Measurements from ENCODE around the gene ENTHD1. TPM values are rescaled to one million over a fixed set of nuclear protein-coding genes. Genes with fewer than 3 reads are reported as not detected.
"Not testable (repeated sequence)": the region's sequence is repeated elsewhere in the genome, so short reads cannot be mapped to it uniquely, and the experiment has no call there.

The ENTHD1 gene
- total RNA-seq, 1 experiment from 2014 or later: not detected

DNA sequence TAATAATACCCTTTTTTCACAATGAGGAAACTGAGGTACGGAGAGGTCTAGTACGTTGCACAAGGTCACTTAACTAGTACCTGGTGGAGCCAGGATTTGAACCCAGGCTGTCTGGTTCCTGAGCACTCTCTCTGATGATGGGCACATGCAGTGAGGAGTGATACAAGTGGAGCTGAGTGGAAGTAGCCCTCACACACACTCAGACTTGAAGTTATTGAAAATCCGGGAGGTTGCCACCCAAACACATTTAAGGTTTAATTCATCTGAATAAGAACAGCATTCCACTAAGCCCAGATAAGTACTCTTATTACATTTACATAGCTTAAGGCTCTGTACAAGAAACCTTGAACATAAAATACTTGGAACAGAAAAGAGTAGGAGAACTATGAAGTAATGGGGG is 12.1 kb upstream of the ENTHD1 start:
- in situ Hi-C loops (cut with HindIII; ENCODE audit: low sequenced_read_pairs): no loop called here
- DNase-seq (ENCODE audit: low spot score): no peak

DNA sequence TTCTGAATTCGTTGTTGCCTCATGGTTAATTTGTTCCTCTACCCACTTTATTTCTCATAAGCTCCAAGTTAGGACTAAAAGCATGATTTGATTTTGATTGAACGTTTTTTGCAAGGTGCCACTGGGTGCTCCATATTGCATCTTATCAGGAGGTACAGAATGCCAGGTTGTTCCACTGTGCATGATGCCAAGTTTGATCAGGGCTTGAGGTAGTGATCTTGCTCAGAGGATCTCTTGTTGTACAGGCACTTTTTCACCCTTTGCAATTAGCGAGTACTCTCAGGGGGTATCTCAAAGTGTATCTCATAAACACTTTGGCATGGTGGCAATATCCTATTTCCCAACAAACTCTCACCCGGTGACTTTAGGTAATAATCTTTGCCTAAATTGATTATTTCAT is 11.3 kb upstream of the ENTHD1 start:
- DNase-seq (ENCODE audit: low spot score): no peak
- in situ Hi-C loops (cut with HindIII; ENCODE audit: low sequenced_read_pairs): no loop called here

DNA sequence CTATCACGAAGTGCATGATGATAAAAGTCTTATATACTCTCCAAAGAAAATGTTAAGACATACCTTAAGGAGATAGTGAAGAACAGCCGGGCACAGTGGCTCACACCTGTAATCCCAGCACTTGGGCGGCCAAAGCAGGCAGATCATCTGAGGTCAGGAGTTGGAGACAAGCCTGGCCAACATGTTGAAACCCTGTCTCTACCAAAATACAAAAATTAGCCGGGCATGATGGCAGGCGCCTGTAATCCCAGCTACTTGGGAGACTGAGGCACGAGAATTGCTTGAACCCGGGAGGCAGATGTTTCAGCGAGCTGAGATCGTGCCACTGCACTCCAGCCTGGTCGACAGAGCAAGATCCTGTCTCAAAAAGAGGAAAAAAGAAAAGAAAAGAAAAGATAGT is 10.5 kb upstream of the ENTHD1 start:
- DNase-seq (ENCODE audit: low spot score); in situ Hi-C loops (cut with HindIII; ENCODE audit: low sequenced_read_pairs): not testable (repeated sequence)

DNA sequence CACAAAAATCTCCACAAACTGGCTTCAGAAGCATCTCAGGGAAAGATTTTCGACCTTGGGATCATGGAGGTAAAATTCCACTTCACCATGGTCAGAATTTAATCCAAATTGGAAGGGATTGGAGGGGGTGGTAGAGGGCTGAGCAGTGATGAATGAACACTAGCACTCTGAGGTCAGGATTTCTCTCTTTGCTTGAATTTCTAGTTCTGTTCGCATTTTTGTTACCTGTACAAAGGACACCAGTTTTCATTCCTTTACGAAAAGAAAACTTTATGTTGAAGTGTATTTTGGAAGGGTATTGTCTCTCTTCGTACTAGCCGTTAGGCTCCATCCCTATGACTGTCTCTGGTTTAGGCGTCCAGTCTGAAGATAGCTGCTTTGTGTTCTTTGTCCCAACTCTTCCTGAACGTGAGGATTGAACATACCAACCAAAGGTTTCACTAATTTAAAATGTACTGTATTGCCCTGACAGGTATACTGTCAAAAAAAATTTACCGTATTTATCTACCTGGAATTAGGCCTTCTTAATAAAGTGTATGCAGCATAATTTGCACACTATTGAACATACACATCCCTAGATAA is 8.1 kb upstream of the ENTHD1 start:
- in situ Hi-C loops (cut with HindIII; ENCODE audit: low sequenced_read_pairs): no loop called here
- no peak for DNase-seq (ENCODE audit: low spot score)

DNA sequence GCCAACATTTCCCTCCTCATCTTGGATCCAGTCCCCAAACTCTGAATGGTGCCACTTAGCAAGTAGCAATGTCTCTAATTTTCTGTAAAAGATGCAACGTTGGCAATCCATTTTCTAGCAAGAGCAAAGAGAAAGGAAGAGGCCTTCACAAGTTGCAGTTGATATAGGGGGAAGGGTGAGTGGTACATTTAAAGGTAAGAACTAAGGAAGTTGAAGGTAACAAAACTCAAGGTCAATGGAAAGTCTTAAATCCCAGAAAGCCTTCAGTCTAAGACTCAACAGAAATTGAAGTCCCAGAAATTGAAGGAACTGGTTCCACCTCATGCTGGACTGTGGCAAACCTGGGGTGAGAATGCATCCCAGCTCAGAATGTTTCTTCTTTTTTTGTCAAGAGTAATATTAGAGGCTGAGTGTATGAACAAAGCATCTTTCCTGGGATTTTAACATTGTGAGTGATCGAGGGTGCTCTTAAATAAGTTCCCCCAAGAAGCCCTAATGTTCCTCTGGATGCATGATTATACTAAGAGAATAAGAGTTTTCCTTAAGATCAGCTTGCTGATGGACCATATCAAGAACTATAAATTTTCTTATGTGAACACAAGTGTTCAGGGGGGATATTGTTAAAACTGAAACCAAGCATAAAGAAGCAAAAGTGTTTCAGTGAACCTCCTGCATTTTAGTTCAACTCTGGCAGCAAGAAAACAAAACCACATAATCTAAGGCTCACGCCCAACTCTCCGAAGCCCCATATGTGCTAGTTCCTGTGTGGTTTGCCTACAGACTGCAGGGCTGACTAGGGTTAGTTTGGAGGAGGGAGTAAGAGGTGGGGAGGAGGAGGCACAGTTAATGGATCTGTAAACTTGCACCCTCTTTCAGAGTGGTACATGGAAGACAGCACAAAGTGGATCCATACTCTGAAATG is 7.0 kb upstream of the ENTHD1 start, which contains the start of gene GRAP2:
TSS of gene GRAP2 (plus strand) at position 779 of the 922 bp plus-strand sequence. CDS start 46,023 bp downstream, outside the sequence.
- DNase-seq (ENCODE audit: low spot score): no peak
- in situ Hi-C loops (cut with HindIII; ENCODE audit: low sequenced_read_pairs): no loop called here

DNA sequence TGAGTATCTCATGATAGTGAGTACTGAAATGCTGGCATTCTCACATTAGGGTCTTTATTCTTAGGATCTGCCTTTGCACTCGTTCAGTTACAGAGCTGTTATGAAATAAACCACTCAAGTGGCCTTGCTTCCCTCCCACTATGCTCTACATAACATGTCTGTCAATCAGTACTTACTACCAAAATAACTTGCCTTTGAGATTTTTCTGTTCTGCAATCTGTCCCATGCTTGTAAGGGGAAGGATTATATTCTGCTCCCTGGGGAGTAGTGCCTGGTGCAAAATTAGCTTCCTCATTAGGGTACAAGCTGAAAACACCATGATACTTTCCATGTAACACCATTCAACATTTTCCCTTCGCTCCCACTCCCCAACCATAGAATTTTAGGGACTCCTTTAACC is 5.4 kb upstream of the ENTHD1 start:
- in situ Hi-C loops (cut with HindIII; ENCODE audit: low sequenced_read_pairs): no loop called here
- DNase-seq (ENCODE audit: low spot score): peak; percentile 56

DNA sequence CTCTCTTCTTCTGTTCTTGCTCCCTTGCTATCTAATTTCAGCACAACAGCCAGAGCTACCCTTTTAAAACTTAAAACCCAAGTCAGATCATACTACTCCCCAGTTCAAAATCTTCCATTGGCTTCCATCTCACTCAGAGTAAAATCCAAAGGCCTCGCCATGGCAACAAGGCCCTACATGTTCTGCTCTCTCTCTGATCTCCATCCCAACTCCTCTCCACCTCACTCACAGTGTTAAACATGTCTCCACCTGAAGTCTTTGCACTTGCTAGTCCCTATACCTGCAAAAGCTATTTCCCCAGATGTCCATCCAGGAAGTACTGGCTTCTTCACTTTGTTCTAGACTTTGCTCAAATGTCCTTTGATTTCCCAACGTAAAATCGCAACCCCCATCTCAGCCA is 4.3 kb upstream of the ENTHD1 start:
- in situ Hi-C loops (cut with HindIII; ENCODE audit: low sequenced_read_pairs): no loop called here
- peak; percentile 16 for DNase-seq (ENCODE audit: low spot score)

DNA sequence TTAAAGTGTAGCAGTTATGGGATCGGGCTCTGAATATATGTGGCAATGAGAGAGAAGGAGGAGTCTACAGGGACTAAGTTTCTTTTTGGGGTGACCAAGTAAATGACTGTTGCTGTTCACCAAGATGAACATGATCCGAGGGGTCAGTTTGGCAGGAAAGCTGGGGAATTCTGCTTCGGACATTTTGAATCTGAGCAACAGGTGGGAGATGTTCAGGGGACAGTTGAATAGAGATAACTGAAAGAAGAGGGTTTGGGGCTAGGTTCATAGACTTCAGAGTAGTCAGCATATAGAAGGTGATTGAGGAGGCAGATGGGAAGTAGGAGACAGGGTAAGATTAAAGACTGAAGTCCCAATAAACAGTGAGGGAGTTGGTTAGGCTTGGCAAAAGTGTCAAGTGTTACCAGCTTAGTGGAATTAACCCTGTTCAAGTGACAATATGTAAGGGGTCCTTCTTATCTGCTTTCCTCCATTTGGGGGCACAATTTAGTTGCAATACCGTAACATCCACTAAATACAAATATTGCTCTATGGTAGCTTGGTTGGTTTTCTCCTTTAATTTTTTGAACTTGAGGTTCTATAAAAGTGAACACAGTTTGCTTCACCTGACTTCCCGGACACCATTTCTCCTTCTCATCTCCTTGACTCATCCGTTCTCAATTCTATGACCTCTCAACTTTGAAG is 2.9 kb upstream of the ENTHD1 start:
- no peak for DNase-seq (ENCODE audit: low spot score)
- in situ Hi-C loops (cut with HindIII; ENCODE audit: low sequenced_read_pairs): no loop called here

DNA sequence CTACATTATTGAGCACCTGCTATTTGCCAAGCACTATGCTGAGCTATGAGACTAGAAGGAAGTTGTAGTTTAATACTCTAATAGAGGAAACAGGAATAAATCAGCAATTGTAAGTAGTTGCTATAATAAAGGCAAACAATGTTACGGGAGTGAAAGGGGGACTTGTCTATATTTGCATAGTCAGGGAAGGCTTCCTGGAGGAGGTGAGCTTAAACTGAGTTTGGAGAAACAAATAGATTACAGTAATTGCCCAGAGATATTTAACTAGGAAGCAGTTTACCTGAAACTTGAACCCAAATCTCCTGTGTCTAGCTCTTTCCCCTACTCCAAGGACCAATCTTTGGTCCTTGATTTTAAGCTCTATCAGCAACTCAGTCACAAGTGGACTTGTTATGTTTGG is 2.1 kb upstream of the ENTHD1 start:
- in situ Hi-C loops (cut with HindIII; ENCODE audit: low sequenced_read_pairs): no loop called here
- DNase-seq (ENCODE audit: low spot score): no peak

DNA sequence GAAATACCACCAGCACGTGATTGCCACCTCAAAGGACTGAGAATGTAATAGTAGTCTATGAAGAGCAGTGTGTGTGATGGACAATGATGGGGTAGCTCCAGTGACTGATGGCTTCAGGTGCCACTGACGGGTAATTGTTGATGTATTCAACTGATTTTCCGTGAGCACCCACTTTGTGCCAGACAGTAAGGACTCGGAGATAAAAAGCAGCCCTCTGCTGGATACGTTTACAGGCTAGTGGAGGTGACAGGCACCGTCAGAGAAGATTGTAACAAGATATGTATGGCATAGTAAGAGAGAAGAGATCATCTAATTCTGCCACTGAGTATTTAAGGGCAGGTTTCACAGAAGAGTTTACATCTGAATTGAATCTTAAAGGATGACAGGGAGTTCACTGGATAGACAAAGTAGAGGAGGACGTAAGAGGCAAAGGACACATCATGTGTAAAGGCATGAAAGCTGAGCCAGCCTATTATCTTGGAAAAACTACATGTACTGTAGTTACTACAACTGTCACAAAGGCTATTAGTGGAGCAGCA is 1.1 kb upstream of the ENTHD1 start:
- DNase-seq (ENCODE audit: low spot score): no peak
- in situ Hi-C loops (cut with HindIII; ENCODE audit: low sequenced_read_pairs): no loop called here

DNA sequence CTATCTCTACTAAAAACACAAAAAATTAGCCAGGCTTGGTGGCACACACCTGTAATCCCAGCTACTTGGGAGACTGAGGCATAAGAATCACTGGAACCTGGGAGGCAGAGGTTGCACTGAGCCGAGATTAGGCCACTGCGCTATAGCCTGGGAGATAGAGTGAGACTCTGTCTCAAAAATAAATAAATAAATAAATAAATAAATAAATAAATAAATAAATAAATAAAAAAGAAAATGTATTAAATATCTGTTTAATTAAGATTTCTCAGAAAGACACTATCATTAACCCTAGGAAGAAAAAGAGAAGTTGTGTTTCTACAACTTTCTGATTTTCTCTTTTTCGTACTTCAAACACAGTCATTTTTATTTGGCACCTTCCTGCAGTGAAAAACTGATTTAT is 3.6 kb downstream of the ENTHD1 start:
- DNase-seq (ENCODE audit: low spot score); in situ Hi-C loops (cut with HindIII; ENCODE audit: low sequenced_read_pairs): not testable (repeated sequence)

DNA sequence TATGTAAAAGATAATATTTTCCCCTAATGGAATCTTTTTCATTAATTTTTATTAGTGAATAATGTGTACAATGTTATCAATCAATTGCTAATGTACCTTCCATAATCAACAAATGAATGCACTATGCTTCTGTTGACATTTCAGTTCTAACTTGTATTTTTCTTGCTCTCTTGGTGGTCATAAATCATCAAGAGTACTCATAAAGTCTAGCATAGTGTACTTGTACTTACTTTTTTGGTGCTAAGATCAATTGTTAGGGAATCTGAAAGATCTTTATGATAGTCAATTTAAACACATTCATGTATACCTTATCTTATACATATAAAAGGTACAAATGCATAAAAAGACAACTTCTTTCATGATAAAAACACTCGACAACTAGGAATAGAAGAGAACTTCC is 10.5 kb downstream of the ENTHD1 start:
- DNase-seq (ENCODE audit: low spot score): no peak
- in situ Hi-C loops (cut with HindIII; ENCODE audit: low sequenced_read_pairs): no loop called here

DNA sequence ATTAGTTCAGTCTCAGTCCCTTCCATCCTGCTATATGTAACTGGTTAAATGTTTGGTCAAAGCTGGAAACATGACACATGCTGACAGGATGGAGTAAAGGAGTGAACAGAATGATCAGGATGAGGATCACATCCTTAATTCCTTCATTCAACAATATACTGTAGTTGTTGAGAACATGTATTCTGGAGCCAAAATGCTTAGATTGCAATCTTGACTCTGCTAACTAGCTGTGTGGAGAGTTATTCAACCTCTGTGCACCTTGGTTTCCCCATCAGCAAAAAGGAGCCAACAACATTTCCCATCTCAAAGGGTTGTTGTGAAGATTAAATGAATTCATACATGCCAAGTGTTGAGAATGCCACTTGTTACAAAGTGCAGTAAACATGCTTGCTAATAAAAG is 12.8 kb downstream of the ENTHD1 start:
- DNase-seq (ENCODE audit: low spot score): no peak
- in situ Hi-C loops (cut with HindIII; ENCODE audit: low sequenced_read_pairs): no loop called here

DNA sequence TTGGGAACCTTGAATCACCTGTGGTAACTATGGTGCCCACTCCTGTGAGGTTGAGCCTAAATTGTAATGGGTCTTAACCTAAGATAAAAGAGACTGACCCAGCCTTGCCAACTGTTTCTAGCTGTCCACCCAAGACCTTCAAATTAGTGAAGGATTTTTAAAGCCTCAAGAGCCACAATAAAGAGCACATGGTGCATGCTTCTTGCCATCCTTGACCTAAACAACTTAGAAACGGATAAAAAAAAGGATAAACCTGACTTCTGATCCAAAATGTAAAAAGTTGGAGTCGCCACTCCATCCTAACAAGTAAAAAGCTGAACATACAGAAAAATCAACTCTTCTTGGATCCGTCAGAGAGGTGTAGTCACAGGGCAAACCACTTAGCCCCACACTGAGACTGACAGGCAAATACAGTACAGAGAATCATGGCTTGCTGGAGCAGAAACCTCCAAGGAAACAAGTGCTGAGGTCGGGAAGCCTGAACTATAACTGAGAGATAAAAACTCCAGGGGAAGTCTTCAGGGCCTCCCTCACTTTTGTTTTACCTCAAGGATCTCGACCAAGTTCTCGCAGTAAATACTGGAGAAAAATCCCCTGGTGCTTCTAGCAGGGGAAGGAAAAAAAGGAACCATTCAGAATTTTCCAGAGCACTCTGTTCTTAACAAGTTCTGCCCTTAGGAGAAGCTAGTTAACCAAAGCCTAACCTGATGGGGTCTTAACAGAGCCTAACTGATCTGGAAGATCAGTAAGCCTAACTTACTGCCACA is 16.3 kb downstream of the ENTHD1 start:
- in situ Hi-C loops (cut with HindIII; ENCODE audit: low sequenced_read_pairs): no loop called here
- DNase-seq (ENCODE audit: low spot score): no peak

DNA sequence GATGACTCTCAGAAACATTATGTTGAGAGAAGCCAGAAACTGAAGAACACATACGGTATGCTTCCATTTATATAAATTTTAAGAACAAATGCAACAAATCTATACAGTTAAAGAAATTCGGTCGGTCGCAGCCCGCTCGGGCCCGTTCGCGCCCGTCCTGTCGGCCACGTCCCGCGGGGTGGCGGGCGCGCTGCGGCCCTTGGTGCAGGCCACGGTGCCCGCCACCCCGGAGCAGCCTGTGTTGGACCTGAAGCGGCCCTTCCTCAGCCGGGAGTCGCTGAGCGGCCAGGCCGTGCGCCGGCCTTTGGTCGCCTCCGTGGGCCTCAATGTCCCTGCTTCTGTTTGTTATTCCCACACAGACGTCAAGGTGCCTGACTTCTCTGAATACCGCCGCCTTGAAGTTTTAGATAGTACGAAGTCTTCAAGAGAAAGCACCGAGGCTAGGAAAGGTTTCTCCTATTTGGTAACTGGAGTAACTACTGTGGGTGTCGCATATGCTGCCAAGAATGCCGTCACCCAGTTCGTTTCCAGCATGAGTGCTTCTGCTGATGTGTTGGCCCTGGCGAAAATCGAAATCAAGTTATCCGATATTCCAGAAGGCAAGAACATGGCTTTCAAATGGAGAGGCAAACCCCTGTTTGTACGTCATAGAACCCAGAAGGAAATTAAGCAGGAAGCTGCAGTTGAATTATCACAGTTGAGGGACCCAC is 18.2 kb downstream of the ENTHD1 start:
- DNase-seq (ENCODE audit: low spot score); in situ Hi-C loops (cut with HindIII; ENCODE audit: low sequenced_read_pairs): not testable (repeated sequence)

DNA sequence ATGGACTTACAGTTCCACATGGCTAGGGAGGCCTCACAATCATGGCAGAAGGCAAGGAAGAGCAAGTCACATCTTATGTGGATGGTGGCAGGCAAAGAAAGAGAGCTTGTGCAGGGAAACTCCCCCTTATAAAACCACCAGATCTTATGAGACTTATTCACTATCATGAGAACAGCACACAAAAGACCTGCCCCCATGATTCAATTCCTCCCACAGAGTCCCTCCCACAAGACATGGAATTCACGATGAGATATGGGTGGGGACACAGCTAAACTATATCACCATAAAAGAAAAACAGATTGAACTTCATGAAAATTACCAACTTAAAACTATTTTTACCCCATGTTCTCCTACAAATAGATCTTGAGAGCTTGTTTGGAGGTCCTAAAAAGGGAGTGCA is 19.6 kb downstream of the ENTHD1 start:
- DNase-seq (ENCODE audit: low spot score): no peak
- in situ Hi-C loops (cut with HindIII; ENCODE audit: low sequenced_read_pairs): no loop called here

DNA sequence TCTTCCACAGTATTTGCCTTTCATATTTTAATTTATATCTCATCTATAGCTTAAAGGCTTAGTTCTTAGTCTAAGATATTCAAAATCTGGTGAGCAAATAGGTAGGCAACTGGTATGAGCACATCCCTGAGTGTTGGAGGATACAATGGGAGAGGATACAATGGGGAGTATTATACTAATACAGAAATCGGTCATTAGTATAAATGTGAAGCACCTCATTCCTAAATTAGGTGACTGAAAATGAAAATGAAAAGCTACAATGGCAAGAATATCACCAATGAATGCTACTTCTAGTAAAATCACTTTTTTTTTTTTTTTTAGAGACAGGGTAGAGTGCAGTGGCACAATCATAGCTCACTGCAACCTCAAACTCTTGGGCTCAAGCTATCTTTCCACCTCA is 21.0 kb downstream of the ENTHD1 start:
- no peak for DNase-seq (ENCODE audit: low spot score)
- in situ Hi-C loops (cut with HindIII; ENCODE audit: low sequenced_read_pairs): no loop called here

DNA sequence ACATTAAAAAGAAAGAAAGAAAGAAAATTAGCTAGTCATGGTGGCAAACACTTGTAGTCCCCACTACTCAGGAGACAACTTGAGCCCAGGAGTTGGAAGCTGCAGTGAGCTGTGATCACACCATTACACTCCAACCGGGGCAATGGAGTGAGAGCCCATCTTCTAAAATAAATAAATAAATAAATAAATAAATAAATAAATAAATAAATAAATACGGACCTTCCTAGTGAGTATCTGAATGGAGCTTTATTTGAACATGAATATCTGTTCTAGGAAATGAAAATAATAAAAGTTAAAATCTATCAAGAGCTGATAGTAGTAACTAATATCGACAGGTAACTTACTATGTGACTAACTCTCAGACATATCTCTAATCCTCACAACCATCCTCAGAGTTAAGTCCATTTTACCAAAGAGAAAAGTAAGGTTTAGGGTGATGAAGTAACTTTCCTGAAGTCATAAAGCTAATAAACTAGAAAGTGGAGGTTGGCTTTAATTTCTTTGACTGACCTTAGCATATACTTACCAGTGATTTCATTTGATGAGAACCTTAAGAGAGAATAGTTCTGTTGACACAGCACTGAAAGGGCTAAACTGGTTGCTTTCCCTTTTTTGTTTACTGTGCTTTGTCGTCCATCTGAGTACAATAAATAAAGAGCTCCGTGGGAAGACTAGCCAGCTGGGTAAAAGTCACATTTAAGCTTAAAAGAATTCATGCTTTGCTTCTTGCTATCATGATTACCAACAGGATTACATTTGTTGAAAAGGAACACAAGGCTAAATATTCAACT is 22.4 kb downstream of the ENTHD1 start:
- no peak for DNase-seq (ENCODE audit: low spot score)
- in situ Hi-C loops (cut with HindIII; ENCODE audit: low sequenced_read_pairs): no loop called here
